HUES48 (cell line): ENCODE data around the gene NEAT1.

Experiments
- H3K27ac ChIP-seq: one replicate; pipeline ENCODE4 v1.7.0; 2013; ENCODE audit warnings: low read depth, low read length, inconsistent platforms
- H3K27me3 ChIP-seq: 2 replicates; pipeline ENCODE4 v1.6.1; 2013; ENCODE audit warnings: mild to moderate bottlenecking, low read length; ENCODE audit not compliant: control insufficient read depth, insufficient read depth
- H3K36me3 ChIP-seq: 2 replicates; pipeline ENCODE4 v1.6.1; 2013; ENCODE audit warnings: low read length; ENCODE audit not compliant: control insufficient read depth, insufficient read depth
- H3K4me1 ChIP-seq: 2 replicates; pipeline ENCODE4 v1.6.1; 2013; ENCODE audit warnings: mild to moderate bottlenecking, low read length; ENCODE audit not compliant: control insufficient read depth, insufficient read depth
- H3K4me3 ChIP-seq: 2 replicates; pipeline ENCODE4 v1.5.1; 2013; ENCODE audit warnings: mild to moderate bottlenecking, low read depth, low read length
- H3K9ac ChIP-seq: 2 replicates; pipeline ENCODE4 v1.6.1; 2013; ENCODE audit warnings: mild to moderate bottlenecking, low read depth, low read length, moderate library complexity
- H3K9me3 ChIP-seq: 2 replicates; pipeline ENCODE4 v1.6.1; 2013; ENCODE audit warnings: low read length; ENCODE audit not compliant: control insufficient read depth, insufficient read depth

NEAT1 gene

DNA sequence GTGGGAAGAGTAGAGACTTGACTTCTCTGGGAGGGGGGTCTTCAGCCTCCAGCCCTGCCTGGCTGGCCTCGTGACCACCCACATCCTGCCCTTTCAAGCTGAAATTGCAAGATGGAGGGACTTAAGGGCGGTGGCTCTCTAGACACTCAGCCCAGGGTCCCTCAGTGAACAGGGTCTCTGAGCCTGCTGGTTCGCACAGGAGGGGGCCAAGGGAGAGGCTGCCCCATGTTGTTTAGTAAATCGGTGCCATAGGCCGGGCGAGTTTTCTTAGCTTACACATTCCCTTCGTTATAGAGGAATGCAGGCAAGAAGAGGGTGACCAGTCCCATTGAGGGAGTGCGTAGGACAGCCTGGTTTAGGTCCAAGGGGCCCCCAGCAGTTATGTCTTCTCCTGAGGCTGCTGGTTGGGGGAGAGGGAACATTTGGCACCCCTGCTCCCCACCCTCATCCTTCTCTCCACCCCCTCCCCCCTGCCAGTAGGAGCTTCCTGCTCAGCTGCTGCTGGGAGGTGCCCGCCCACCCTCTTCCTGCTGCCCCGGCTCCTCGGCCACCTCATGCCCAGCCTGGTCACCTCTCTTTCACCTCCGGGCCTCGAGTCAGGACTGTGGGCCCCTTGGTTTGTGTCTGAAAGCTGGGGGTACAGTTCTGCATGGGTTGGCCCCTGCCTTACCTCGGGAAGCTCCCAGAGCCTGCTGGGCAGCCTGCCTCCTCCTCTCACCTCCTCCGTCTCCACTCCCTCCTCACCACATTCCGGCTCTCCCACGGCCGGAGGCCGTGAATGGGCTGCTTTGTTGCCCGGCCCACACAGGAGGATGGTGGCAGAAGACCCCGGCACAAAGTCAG is 32.3 kb upstream of the NEAT1 start:
- Histone ChIP-seq H3K9ac (no peak overlapping the region), H3K36me3 (peaks cover 7% of the 10 kb centered on the region; the same call in 1 of the 2 replicates), H3K4me3 (no peak overlapping the region), H3K27ac (peak overlapping the region; percentile 11), H3K27me3 (no peaks in the 10 kb centered on the region), H3K9me3 (no peaks in the 10 kb centered on the region), H3K4me1 (0 out of 2 replicates have a peak, but pooled peaks cover 6% of the 10 kb centered on the region)

- no peak overlapping the region for H3K9ac ChIP-seq
- H3K4me3 ChIP-seq, result no peak overlapping the region
- H3K27ac ChIP-seq, result peak overlapping the region; percentile 11
- 0 out of 2 replicates have a peak, but pooled peaks cover 6% of the 10 kb centered on the region for H3K4me1 ChIP-seq
- peaks cover 7% of the 10 kb centered on the region; the same call in 1 of the 2 replicates for H3K36me3 ChIP-seq
- H3K27me3 ChIP-seq, result no peaks in the 10 kb centered on the region
- H3K9me3 ChIP-seq, result no peaks in the 10 kb centered on the region
Observed at GRCh38 chr11:65390996-65391395, 31.6 kb upstream of the NEAT1 start.

DNA sequence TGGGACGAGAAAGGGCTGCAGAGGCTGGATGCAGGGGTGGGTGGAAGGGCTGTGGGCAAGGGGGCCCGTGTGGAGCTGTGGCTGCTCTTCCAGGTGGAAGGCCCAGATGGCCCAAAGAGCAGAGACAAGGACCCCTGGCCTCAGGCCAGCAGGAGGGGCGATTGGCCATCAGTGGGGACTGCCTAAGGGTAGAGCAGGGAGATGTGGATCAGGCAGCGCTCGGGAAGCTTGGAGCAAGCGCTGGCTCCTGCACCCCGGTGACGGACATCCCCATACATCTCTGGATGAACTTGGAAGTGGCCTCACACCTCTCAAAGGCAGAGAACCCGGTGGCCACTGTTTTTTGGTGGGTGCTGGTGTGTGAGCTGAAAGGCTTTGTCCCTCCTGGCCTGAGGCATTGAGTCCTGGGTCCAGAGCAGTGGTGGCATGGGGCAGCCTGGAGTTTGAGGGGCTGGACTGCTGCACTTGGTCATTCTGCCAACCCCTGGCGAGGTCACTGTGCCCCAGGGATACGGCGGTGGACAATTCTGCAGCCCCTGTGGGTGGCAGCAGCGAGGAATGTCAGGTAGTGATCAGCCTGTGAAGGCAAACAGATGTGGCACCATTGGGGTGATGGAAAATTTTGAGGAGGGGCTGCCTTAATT is 30.3 kb upstream of the NEAT1 start:
- Histone ChIP-seq H3K4me1 (0 out of 2 replicates have a peak, but pooled peaks cover 4% of the 10 kb centered on the region), H3K4me3 (no peak overlapping the region), H3K9ac (no peak overlapping the region), H3K27me3 (no peaks in the 10 kb centered on the region), H3K27ac (no peak overlapping the region), H3K36me3 (peaks cover 13% of the 10 kb centered on the region), H3K9me3 (no peaks in the 10 kb centered on the region)

GRCh38 chr11:65392899-65393298 is 29.7 kb upstream of the NEAT1 start:
- no peak overlapping the region for H3K27ac ChIP-seq
- no peak overlapping the region for H3K4me3 ChIP-seq
- no peaks in the 10 kb centered on the region for H3K9me3 ChIP-seq
- H3K27me3 ChIP-seq, result no peaks in the 10 kb centered on the region
- 0 out of 2 replicates have a peak, but pooled peaks cover 4% of the 10 kb centered on the region for H3K4me1 ChIP-seq
- H3K9ac ChIP-seq, result no peak overlapping the region
- peaks cover 16% of the 10 kb centered on the region for H3K36me3 ChIP-seq

DNA sequence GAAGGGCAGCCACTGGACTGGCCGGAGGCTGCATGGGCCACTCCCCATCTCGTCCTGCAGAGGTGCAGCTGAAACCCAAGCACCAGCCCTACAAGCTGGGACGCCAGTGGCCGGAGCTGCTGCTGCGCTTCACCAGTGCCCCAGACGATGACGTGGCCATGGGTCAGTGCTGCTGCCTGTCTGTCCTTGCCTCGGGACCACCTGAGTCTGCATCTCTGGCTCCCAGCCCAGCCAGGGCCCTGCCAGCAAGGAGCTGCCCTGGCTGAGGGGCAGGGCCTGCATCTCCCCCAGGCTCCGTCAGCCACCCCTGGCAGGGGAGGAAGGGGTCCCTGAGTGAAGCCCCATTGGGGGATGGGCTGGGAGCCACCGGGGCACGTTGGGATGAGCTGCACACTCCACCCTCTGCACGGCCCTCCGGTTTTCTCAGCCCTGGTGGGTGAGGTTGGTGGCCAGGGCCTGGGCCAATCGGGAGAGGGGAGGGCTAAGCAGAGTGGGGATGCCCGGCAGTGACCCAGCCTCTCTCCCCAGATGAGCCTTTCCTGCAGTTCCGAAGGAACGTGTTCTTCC is 29.0 kb upstream of the NEAT1 start:
- Histone ChIP-seq H3K36me3 (peaks cover 16% of the 10 kb centered on the region), H3K27me3 (no peaks in the 10 kb centered on the region), H3K9me3 (no peaks in the 10 kb centered on the region), H3K4me3 (no peak overlapping the region), H3K4me1 (0 out of 2 replicates have a peak, but pooled peaks cover 4% of the 10 kb centered on the region), H3K9ac (no peak overlapping the region), H3K27ac (no peak overlapping the region)

- no peaks in the 10 kb centered on the region for H3K9me3 ChIP-seq
- H3K4me1 ChIP-seq, result 0 out of 2 replicates have a peak, but pooled peaks cover 4% of the 10 kb centered on the region
- no peak overlapping the region for H3K9ac ChIP-seq
- H3K27me3 ChIP-seq, result no peaks in the 10 kb centered on the region
- no peak overlapping the region for H3K4me3 ChIP-seq
- H3K36me3 ChIP-seq, result peaks cover 14% of the 10 kb centered on the region
- H3K27ac ChIP-seq, result no peak overlapping the region
Observed at GRCh38 chr11:65394125-65394536, 28.5 kb upstream of the NEAT1 start.

DNA sequence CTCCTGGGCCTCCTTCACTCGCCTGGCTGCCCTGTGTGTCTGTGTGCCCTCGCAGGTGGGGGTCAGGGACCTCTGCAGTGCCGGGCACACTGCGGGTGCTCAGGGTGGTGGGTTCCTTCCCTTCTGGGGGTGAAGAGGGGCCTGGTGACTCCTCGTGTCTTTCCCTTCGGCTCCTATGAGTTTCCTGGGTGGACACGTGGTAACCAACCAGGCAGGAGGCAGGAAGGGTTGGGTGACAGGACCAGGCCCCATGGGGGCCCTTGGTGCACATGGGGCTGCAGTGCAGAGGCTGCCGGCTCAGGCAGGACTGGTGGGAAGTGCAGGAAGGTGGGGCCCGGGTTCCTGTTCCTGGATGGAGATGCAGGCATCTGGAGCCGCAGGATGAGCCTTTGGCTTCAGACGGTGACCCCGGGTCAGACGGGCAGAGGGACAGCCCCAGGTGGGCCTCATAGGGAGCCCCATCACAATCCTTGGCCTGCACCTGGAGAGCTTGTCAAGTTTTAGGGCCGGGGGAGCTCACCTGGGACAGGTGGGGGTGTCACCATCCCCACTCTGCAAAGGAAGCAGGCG is 26.6 kb upstream of the NEAT1 start:
- no peaks in the 10 kb centered on the region for H3K4me1 ChIP-seq
- no peak overlapping the region for H3K27ac ChIP-seq
- no peak overlapping the region for H3K4me3 ChIP-seq
- H3K9ac ChIP-seq, result no peak overlapping the region
- H3K36me3 ChIP-seq, result peaks cover 21% of the 10 kb centered on the region
- no peaks in the 10 kb centered on the region for H3K9me3 ChIP-seq
- H3K27me3 ChIP-seq, result no peaks in the 10 kb centered on the region

DNA sequence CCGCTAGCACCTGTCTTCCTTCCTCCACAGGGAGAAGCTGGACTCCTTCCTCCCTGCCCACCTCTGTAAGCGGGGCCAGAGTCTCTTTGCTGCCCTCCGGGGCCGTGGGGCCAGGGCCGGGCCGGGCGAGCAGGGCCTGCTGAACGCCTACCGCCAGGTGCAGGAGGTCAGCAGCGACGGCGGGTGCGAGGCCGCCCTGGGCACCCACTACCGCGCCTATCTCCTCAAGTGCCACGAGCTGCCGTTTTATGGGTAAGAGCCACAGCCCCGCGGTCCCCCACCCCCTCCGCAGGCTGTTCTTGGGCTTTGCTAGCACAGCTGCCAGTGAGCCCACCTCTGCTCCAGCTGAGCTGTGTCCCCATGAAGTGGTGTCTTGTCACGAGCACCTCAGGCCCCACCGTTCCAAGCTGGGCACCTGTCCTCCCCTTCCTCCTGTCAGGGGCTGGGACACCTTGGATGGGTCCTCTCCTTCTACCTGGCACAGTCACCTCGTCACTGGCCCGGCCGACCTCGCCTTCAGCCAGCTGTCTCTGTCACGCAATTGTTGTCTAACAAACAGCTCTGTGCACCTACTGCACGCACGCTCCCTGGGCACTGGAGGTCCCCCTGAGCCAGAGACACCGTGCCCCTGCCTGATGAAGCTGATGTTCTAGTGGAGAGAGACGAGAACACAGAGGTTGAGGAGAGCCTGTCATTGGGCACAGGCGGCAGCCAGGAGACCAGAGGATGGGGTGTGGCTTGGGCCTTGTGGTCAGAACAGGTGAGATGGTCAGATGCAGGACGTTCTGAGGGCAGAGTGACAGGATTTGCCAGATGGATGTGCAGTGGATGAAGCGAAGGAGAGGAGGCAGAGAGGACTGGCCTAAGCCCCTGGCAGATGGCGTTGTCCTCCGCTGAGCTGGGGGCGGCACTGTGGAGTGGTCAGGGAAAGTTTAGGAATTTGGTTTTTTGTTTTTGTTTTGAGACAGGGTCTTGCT is 25.5 kb upstream of the NEAT1 start:
- no peaks in the 10 kb centered on the region for H3K4me1 ChIP-seq
- H3K27me3 ChIP-seq, result no peaks in the 10 kb centered on the region
- H3K9ac ChIP-seq, result no peak overlapping the region
- H3K9me3 ChIP-seq, result no peaks in the 10 kb centered on the region
- H3K27ac ChIP-seq, result no peak overlapping the region
- no peak overlapping the region for H3K4me3 ChIP-seq
- H3K36me3 ChIP-seq, result peaks cover 21% of the 10 kb centered on the region

DNA sequence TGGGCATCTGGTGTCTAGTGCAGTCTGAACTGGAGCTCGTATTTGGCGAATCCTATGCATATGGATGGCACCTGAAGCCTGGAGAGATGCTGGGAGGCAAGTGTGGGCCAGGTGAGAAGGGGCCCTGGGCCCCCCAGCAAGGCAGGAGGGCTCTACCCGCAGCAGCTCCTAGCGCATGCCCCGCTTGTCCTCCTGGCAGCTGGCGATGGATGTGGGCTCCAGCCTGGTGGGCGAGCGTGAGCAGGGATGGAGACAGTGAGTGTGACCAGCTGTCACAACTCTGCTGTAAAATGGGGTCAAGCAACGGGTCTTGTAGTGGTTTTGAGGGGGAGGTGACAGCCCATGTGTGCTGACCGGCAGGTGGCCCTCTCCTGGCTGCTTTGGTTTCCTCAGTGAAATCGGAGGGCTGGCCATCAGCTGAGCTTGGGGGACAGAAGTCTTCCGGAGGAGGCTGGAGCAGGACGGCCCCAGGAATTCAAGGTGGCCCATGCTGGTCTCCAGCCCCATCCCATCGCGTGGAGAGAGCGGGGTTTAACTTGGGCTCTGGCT is 24.2 kb upstream of the NEAT1 start:
- Histone ChIP-seq H3K4me1 (no peaks in the 10 kb centered on the region), H3K9ac (no peak overlapping the region), H3K9me3 (no peaks in the 10 kb centered on the region), H3K4me3 (no peak overlapping the region), H3K27ac (no peak overlapping the region), H3K36me3 (peaks cover 21% of the 10 kb centered on the region), H3K27me3 (no peaks in the 10 kb centered on the region)

DNA sequence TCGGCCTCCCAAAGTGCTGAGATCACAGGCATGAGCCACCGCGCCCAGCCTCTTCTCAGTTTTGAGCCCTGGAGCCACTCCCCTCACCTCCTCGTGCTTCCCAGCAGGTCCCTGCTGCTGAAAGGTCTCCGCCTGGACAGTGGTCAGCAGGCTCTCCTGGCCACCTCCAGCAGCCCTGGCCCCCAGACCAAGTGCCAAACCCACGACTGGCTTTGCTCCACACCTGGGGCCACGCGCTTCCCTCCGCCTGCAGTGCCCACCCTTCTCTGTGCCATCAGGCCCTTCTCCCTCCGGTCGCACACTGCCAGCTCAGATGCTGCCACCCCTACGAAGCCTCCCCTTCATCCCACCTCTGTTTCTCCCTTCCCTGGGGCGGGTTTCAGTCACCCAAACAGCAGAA is 23.3 kb upstream of the NEAT1 start:
- Histone ChIP-seq H3K27ac (no peak overlapping the region), H3K9me3 (no peaks in the 10 kb centered on the region), H3K4me3 (no peak overlapping the region), H3K4me1 (no peaks in the 10 kb centered on the region), H3K36me3 (peaks cover 21% of the 10 kb centered on the region), H3K9ac (no peak overlapping the region), H3K27me3 (no peaks in the 10 kb centered on the region)
